ENCODE measurements around the gene RAI1.

The RAI1 gene

DNA sequence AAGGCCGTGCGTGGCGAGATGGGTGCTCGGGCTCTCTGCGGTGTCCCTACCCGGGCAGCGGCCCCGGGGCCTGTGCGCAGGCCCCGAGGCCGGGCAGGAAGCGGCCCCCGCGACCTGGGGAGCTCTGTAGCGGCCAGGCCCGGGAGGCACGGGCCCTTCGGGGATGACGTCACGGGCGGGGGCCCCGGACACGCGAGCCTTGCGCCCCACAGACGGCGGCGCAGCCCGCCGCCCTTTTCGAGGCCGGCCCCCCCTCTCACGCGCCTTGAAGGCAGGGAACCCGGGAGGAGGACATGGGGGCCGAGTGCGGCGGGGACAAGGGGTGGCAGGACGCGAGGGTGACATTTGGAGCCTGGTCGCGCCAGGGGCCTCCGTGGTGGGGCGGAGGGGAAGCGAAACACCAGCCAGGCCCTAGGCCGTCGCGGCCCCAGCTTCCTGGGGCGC is 1.1 kb downstream of the RAI1 start (continued):
- TF ChIP-seq SCRT1 (tag by site-specific recombination; IDR thresholded peaks at IDR 0.05; ENCODE audit: borderline replicate concordance) (no peak), ZBTB7A (tag by site-specific recombination; IDR thresholded peaks at IDR 0.05; ENCODE audit: low read depth) (0 out of 2 replicates have a peak, but pooled peaks have one; percentile 13), GLIS1 (tag by site-specific recombination; IDR thresholded peaks at IDR 0.05) (peak; percentile 23; the same call in 1 of the 2 replicates), SP3 (tag by site-specific recombination; IDR thresholded peaks at IDR 0.05) (no peak), ZNF324 (tag by site-specific recombination; IDR thresholded peaks at IDR 0.05) (no peak), ZNF621 (tag by site-specific recombination; IDR thresholded peaks at IDR 0.05) (no peak)
- TF ChIP-seq, protein P1, sequence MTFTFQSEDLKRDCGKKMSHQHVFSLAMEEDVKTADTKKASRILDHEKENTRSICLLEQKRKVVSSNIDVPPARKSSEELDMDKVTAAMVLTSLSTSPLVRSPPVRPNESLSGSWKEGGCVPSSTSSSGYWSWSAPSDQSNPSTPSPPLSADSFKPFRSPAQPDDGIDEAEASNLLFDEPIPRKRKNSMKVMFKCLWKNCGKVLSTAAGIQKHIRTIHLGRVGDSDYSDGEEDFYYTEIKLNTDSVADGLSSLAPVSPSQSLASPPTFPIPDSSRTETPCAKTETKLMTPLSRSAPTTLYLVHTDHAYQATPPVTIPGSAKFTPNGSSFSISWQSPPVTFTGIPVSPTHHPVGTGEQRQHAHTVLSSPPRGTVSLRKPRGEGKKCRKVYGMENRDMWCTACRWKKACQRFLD (tag by site-specific recombination; IDR thresholded peaks at IDR 0.05) = no peak
- TF ChIP-seq, protein P2, sequence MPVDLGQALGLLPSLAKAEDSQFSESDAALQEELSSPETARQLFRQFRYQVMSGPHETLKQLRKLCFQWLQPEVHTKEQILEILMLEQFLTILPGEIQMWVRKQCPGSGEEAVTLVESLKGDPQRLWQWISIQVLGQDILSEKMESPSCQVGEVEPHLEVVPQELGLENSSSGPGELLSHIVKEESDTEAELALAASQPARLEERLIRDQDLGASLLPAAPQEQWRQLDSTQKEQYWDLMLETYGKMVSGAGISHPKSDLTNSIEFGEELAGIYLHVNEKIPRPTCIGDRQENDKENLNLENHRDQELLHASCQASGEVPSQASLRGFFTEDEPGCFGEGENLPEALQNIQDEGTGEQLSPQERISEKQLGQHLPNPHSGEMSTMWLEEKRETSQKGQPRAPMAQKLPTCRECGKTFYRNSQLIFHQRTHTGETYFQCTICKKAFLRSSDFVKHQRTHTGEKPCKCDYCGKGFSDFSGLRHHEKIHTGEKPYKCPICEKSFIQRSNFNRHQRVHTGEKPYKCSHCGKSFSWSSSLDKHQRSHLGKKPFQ (tag by site-specific recombination; IDR thresholded peaks at IDR 0.05) = no peak
- TF ChIP-seq, protein P3, sequence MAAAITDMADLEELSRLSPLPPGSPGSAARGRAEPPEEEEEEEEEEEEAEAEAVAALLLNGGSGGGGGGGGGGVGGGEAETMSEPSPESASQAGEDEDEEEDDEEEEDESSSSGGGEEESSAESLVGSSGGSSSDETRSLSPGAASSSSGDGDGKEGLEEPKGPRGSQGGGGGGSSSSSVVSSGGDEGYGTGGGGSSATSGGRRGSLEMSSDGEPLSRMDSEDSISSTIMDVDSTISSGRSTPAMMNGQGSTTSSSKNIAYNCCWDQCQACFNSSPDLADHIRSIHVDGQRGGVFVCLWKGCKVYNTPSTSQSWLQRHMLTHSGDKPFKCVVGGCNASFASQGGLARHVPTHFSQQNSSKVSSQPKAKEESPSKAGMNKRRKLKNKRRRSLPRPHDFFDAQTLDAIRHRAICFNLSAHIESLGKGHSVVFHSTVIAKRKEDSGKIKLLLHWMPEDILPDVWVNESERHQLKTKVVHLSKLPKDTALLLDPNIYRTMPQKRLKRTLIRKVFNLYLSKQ (tag by site-specific recombination; IDR thresholded peaks at IDR 0.05; ENCODE audit: borderline replicate concordance) = no peak

DNA sequence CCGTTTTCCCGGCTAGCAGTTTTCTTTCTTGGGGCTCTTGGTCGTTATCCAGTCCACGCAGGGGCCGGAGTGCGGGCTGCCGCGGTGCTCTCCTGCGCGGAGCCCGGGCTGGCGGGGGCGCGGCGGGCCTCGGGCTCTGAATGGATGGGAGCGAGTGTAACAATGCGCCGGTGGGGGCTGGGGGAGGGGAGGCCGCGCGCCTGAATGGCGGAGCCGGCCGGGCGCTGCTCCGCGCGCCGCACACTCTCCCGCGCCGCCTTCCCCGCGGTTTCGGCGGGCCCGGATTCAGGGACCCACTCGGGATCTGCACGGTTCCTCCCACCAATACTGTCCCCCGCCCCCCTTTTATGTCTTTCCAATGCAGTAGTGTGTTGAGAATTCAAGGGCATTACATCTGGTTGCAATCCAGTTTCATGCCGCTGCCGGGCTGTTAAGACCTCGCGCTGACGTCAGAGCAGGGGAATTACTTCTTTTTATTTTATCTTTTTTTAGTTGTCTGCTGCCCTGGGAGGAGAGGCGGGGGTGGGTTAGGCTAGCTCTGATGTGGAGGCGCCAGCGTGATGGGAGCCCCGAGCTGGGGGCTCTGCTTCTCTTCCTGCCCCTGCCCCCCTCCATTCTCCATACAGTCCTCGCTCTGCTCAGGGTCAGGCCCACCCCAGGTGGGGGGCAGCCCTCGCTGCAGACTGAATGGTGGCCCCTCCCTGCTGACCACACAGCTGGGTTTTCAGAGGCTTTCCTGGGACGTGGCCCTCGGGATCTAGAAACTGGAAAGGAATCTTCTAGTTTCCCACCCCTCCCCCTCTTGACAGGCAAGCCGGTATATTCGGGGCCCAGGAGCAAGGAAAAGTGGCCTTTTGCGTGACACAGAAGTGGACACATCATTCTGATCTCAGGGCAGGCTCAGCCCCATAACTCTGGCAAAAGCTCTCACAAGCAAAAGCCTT is 1.8 kb downstream of the RAI1 start:
- Histone ChIP-seq H3K9me3 (ENCODE audit: control insufficient read depth, insufficient read depth, low read depth, low read length) (no peaks in the 10 kb centered on the region), H3K4me1 (ENCODE audit: control insufficient read depth, insufficient read depth, low read length) (peaks cover 21% of the 10 kb centered on the region), H3K4me3 (ENCODE audit: low read depth, low read length) (peak overlapping the region; percentile 76), H3K27ac (ENCODE audit: extremely low read depth, low read depth, low read length) (peak overlapping the region; percentile 96), H3K36me3 (ENCODE audit: control insufficient read depth in 2 of 2, insufficient read depth in 1 of 2, low read length in 2 of 2) (peaks cover 4 to 9% of the 10 kb centered on the region in 2 experiments; a peak in 2 of 3 replicates)
- CTCF ChIA-PET = interaction anchor here (0.6 to 1.7 kb wide), 8 partner anchors 7 to 330 kb away, joined by 3 to 8 read pairs (median 4); no protein-coding TSS in a partner anchor
- POLR2A ChIA-PET = interaction anchor here (0.5 to 4.0 kb wide), 9 partner anchors 11 to 616 kb away, joined by 3 to 45 read pairs (median 4); partner anchors contain the start of genes DRC3 and TOM1L2
- no peak for TF ChIP-seq ZNF747 (tag by site-specific recombination; IDR thresholded peaks at IDR 0.05)
- TF ChIP-seq, protein P4, sequence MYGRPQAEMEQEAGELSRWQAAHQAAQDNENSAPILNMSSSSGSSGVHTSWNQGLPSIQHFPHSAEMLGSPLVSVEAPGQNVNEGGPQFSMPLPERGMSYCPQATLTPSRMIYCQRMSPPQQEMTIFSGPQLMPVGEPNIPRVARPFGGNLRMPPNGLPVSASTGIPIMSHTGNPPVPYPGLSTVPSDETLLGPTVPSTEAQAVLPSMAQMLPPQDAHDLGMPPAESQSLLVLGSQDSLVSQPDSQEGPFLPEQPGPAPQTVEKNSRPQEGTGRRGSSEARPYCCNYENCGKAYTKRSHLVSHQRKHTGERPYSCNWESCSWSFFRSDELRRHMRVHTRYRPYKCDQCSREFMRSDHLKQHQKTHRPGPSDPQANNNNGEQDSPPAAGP (tag by site-specific recombination; IDR thresholded peaks at IDR 0.05) = no peak
- TF ChIP-seq, protein P5, sequence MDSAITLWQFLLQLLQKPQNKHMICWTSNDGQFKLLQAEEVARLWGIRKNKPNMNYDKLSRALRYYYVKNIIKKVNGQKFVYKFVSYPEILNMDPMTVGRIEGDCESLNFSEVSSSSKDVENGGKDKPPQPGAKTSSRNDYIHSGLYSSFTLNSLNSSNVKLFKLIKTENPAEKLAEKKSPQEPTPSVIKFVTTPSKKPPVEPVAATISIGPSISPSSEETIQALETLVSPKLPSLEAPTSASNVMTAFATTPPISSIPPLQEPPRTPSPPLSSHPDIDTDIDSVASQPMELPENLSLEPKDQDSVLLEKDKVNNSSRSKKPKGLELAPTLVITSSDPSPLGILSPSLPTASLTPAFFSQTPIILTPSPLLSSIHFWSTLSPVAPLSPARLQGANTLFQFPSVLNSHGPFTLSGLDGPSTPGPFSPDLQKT (IDR thresholded peaks at IDR 0.05; ENCODE audit: borderline replicate concordance, low read depth, low read length) = no peak
- TF ChIP-seq ZNF416 (tag by site-specific recombination; IDR thresholded peaks at IDR 0.05) = no peak
- TF ChIP-seq ZNF350 (tag by site-specific recombination; IDR thresholded peaks at IDR 0.05) = no peak
- peak; percentile 60 for TF ChIP-seq YY1 (tag by site-specific recombination; IDR thresholded peaks at IDR 0.05)
- no peak for TF ChIP-seq ZNF843 (tag by site-specific recombination; IDR thresholded peaks at IDR 0.05)
- TF ChIP-seq ZNF558 (tag by site-specific recombination; IDR thresholded peaks at IDR 0.05) = no peak
- 0 out of 2 replicates have a peak, but pooled peaks have one; percentile 4 for TF ChIP-seq ZFP69B (tag by site-specific recombination; IDR thresholded peaks at IDR 0.05)
- TF ChIP-seq ZBTB48 (tag by site-specific recombination; IDR thresholded peaks at IDR 0.05) = no peak
- no peak; the same call in 1 of the 2 replicates for TF ChIP-seq ZNF501 (tag by site-specific recombination; IDR thresholded peaks at IDR 0.05)
- no peak for TF ChIP-seq ZNF2 (tag by site-specific recombination; IDR thresholded peaks at IDR 0.05)
- no peak for TF ChIP-seq ZNF561 (tag by site-specific recombination; IDR thresholded peaks at IDR 0.05; ENCODE audit: borderline replicate concordance)
- TF ChIP-seq ZNF473 (tag by site-specific recombination; IDR thresholded peaks at IDR 0.05) = no peak
- no peak for TF ChIP-seq ZFP41 (tag by site-specific recombination; IDR thresholded peaks at IDR 0.05; ENCODE audit: borderline replicate concordance)
- no peak for TF ChIP-seq ZNF510 (tag by site-specific recombination; IDR thresholded peaks at IDR 0.05; ENCODE audit: insufficient replicate concordance)
- TF ChIP-seq BCL11A (tag by site-specific recombination; IDR thresholded peaks at IDR 0.05; ENCODE audit: low read depth) = no peak
- TF ChIP-seq, protein P6, sequence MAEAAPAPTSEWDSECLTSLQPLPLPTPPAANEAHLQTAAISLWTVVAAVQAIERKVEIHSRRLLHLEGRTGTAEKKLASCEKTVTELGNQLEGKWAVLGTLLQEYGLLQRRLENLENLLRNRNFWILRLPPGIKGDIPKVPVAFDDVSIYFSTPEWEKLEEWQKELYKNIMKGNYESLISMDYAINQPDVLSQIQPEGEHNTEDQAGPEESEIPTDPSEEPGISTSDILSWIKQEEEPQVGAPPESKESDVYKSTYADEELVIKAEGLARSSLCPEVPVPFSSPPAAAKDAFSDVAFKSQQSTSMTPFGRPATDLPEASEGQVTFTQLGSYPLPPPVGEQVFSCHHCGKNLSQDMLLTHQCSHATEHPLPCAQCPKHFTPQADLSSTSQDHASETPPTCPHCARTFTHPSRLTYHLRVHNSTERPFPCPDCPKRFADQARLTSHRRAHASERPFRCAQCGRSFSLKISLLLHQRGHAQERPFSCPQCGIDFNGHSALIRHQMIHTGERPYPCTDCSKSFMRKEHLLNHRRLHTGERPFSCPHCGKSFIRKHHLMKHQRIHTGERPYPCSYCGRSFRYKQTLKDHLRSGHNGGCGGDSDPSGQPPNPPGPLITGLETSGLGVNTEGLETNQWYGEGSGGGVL (tag by site-specific recombination; IDR thresholded peaks at IDR 0.05) = peak; percentile 18

Data from HEK293 (cell line).